Stimulated activated CD8-positive, alpha-beta memory T cell treated with anti-CD3 and anti-CD28 coated beads, Interleukin-4, amount 100 ng/mL, for 1 hour (primary cell): ENCODE measurements around the gene IFI35.

ENCODE experiments used
- DNase-seq, 2 donors: peaks; one replicate each; pipeline ENCODE4 v3.0.0-alpha.2; 2020; ENCODE audit warnings: low read depth in 2 of 2, low spot score in 1 of 2

The IFI35 gene

GRCh38 chr17:43020789-43021740 lies 14.5 kb downstream of the IFI35 start:
- DNase-seq: no peak

- peak in 1 of 2 donors; percentile 33 for DNase-seq
Measured at GRCh38 chr17:43021741-43022512, 15.3 kb downstream of the IFI35 start, which contains the start of gene VAT1. Gene VAT1 (minus strand): TSS chr17:43022385. CDS start chr17:43022322, 63 bp downstream.

- DNase-seq: peak; percentile 41 to 68
Measured at GRCh38 chr17:43024407-43025289, 18.1 kb downstream of the IFI35 start, which contains the start of gene RND2. Gene RND2 (plus strand): TSS chr17:43025231. CDS start chr17:43025348, 117 bp downstream.

- no peak for DNase-seq
Measured at GRCh38 chr17:43025290-43025657, 18.7 kb downstream of the IFI35 start.

GRCh38 chr17:43025766-43026537 lies 19.4 kb downstream of the IFI35 start:
- no peak for DNase-seq

GRCh38 chr17:43026595-43026994 lies 20.0 kb downstream of the IFI35 start:
- no peak for DNase-seq

GRCh38 chr17:43027091-43028032 lies 20.8 kb downstream of the IFI35 start:
- no peak for DNase-seq

- no peak for DNase-seq
Measured at GRCh38 chr17:43028221-43028861, 21.8 kb downstream of the IFI35 start.

GRCh38 chr17:43030137-43030767 lies 23.7 kb downstream of the IFI35 start:
- no peak for DNase-seq

- no peak for DNase-seq
Measured at GRCh38 chr17:43031666-43032065, 25.1 kb downstream of the IFI35 start.

GRCh38 chr17:43033948-43034881 lies 27.6 kb downstream of the IFI35 start:
- DNase-seq: no peak

- no peak for DNase-seq
Measured at GRCh38 chr17:43034894-43035293, 28.3 kb downstream of the IFI35 start.

GRCh38 chr17:43039646-43040045 lies 33.1 kb downstream of the IFI35 start:
- no peak for DNase-seq

GRCh38 chr17:43040655-43041054 lies 34.1 kb downstream of the IFI35 start:
- no peak for DNase-seq

GRCh38 chr17:43042025-43042628 lies 35.5 kb downstream of the IFI35 start:
- DNase-seq: no peak

GRCh38 chr17:43043307-43043706 lies 36.7 kb downstream of the IFI35 start:
- no peak for DNase-seq

GRCh38 chr17:43044024-43044423 lies 37.4 kb downstream of the IFI35 start:
- no peak for DNase-seq
